GM18858 (cell line): ENCODE results near the gene RPA3.
A peak's percentile ranks its signal among the peaks of the same experiment; 100 is the strongest.
"Not testable (repeated sequence)": the region's sequence is repeated elsewhere in the genome, so short reads cannot be mapped to it uniquely, and the experiment has no call there.

ENCODE experiments used
- ATAC-seq: cut with Tn5 transposase; IDR thresholded peaks from one replicate; pipeline ENCODE4 v1.9.1; 2021; ENCODE audit not compliant: unreplicated experiment

The RPA3 gene

DNA sequence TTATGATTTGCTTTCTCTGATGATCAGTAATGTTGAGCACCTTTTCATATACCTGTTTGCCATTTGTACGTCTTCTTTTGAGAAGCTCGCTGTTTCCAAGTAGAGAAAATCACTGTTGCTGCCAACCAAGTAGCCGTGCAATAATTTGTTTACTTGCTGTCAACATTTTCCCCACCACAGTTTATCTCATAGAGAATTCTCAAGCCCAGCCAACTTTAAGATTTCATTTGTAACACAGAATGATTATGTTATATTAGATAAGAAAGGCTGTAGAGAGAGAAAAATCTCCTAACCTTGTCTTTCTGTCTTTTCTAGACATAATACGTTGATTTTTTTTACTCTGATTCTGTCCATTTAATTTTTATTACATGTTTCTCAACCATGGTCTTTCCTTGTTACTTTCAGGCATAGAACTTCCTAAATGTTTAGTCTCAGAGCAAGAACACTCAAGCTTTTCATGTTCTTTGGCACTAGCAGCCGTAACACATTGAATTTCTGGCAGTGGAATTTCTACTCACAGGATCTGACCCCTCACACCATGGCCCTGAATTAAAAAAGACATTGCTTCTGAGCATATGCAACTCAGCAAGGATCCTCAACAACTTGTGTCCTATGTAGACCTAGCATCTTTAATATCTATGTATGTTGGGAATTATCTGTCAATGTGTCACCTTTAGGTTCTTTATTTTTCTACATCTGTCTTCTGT, 23.1 kb downstream of the RPA3 start:
- no peak for ATAC-seq

DNA sequence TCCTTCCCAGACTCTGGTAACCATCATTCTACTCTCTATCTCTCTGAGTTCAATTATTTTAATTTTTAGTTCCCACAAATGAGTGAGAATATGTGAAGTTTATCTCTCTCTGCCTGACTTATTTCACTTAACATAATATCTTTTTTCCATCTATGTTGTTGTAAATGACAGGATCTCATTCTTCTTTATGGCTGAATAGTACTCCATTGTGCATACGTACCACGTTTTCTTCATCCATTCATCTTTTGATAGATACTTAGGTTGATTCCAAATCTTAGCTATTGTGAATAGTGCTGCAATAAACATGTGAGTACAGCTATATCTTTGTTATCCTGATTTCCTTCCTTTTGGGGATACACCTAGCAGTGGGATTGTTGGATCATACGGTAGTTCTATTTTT, 23.9 kb downstream of the RPA3 start:
- no peak for ATAC-seq

DNA sequence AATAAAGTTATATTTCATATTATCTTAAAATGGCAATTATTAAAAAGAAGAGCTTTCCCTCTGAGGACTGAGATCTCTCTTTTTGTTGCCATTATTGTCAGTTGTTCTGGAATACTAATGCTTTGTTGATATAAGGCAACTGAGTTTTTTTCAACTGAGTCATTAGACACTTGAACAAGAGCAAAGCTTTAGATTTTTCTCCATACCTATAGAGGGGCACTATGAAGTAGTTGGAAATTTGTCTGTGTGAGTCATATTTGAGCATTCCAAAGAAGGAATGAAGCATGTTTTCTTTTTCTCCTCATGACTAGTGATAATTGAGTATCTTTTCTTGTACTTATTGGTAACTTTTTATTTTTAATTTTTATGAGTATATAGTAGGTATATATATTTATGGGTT, 24.5 kb downstream of the RPA3 start:
- no peak for ATAC-seq

- ATAC-seq, result no peak
Observed at GRCh38 chr7:7688956-7689355, 29.5 kb downstream of the RPA3 start.

- ATAC-seq, result no peak
Observed at GRCh38 chr7:7688310-7688709, 30.1 kb downstream of the RPA3 start.

GRCh38 chr7:7687800-7688199, 30.6 kb downstream of the RPA3 start:
- no peak for ATAC-seq

- ATAC-seq, result no peak
Observed at GRCh38 chr7:7686811-7687508, 31.4 kb downstream of the RPA3 start.

DNA sequence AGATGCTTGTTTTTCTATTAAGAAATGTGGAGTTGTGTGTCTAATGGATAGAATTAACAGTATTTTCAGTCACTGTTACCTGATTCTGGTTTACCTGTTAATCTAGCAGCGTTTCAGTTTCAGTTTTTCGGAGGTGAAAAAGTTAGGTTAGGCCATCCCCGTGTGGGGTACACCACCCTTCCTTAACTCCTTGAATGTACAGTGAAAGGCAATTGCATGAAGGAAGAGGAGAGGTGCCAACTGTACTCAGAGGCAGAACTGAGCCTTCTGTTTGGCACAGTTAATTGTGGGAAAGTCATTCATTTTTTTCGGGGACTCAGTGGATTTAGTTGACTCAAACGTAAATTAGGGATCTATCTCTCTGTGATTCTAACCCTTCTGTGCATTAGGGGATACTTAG, 35.5 kb downstream of the RPA3 start:
- no peak for ATAC-seq

DNA sequence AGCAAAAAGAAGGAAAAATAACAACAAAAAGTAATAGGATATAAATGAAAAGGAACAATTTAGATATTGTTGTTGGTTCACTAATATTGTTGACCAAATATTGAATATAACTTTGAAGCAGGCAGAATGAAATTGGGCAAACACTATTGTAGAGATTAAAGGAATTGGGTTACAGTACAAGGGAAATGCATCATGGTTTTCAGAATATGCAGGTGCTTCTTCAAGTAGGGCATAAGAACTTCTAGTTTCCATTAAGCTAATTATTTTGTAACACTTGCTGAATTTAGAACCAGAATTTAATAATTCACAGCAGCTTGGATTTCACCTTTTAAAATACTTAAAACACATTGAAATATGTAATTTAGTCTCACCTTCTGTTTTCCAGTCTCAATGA, 36.5 kb downstream of the RPA3 start:
- ATAC-seq, result no peak

DNA sequence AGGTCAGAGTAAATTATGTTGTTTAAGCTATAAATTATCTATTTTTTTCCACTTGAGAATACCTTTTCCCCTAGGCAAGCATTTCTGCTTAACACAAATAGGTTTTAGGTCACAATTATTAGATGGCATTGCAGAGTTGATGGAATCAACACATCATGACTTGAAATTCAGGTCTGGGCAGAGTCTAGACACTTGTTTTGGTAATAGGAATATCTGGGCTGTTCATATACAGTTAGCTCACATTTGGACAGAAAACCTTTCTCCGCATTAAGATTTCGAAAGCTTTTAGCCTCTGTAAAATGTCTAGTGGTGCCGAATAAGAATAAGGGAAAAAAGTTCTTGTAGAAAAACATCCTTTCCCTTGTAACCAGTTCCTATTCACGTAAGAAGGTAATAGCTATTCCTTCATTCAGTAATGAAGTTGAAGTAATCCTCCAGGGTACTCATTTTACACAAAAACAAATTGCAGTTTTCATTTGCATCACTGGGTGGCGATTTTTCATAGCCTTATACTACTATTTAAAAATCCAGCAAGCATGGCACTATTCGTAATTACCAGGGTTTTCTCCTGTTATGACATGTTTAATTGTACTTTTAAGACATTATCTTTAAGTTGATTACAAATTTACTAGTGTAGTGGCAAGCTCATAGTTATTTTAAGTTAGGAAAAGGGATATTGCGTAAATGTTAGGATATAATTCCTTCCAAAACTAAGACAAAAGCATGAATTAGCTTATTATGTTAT, 37.0 kb downstream of the RPA3 start:
- ATAC-seq, result peak; percentile 70

- ATAC-seq, result not testable (repeated sequence)
Observed at GRCh38 chr7:7679640-7680039, 38.8 kb downstream of the RPA3 start.

- ATAC-seq, result no peak
Observed at GRCh38 chr7:7675686-7676085, 42.7 kb downstream of the RPA3 start.

DNA sequence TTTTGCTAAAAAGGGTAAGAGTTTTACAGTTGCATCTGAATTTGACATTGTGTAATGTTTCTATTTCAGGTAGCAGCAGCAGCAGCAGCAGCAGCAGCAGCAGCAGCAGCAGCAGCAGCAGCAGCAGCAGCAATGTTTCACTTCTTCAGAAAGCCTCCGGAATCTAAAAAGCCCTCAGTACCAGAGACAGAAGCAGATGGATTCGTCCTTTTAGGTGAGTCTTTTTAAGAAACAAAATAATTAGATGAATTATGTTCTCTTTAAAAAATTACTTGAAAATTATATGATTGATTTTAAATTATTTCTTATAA, 45.2 kb downstream of the RPA3 start:
- ATAC-seq, result no peak

GRCh38 chr7:7672545-7673239, 45.7 kb downstream of the RPA3 start:
- no peak for ATAC-seq

GRCh38 chr7:7671361-7671760, 47.0 kb downstream of the RPA3 start:
- ATAC-seq, result no peak

- ATAC-seq, result no peak
Observed at GRCh38 chr7:7670490-7670889, 47.9 kb downstream of the RPA3 start.

DNA sequence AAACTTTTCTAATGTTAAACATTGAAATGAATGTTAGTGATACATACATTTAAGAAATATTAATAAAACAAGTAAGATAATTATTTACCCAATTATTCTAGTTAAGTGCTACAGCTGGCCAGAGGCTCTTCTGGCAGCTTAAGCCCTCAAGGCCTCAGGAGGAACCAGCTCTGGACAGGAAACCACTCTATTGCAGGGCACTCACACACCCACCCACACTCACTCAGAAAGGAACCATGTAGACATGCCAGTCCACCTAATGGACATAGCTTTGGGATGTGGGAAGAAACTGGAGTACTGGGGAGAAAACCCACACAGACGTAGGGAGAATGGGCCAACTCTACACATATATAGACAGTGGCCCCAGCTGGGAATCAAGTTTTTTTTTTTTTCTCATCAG, 49.7 kb downstream of the RPA3 start:
- ATAC-seq, result no peak

DNA sequence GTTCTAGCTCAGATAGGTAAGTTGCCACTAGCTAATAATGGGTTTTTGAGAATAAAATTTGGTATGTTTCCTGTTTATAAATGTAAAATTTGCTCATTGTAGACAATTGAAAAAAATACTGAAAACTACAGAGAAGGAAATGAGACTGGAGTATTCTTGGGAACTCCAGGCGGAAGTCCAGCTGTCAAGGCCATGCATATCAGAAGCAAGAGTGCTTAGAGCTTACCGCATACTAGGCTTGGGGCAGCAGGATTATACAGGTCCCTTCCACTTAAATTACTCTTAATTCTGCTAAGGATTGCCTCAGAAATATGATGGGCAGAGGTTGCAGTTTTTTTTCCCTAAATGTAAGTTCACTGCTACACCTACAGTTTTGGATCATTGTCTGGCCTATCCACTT, 51.2 kb downstream of the RPA3 start:
- ATAC-seq, result no peak

DNA sequence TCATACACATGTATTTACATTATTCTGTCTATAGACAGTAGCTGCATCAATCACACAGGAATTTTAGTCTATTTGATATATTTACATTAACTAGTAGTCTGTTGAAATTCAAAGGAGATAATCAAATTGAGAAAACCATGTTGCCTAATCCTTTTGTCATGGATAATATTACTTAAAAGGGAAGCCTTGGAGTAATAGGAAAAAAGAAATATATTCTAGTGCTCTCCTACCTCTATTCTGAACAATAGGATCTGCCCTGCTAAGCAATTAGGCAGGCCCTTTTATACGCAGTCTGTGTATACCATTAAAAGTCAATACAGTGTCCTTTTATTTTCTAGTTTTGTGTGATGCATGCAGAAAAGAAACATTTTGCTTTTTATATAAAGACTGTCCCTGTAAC, 53.4 kb downstream of the RPA3 start:
- ATAC-seq, result no peak

GRCh38 chr7:7664291-7664690, 54.1 kb downstream of the RPA3 start:
- no peak for ATAC-seq

DNA sequence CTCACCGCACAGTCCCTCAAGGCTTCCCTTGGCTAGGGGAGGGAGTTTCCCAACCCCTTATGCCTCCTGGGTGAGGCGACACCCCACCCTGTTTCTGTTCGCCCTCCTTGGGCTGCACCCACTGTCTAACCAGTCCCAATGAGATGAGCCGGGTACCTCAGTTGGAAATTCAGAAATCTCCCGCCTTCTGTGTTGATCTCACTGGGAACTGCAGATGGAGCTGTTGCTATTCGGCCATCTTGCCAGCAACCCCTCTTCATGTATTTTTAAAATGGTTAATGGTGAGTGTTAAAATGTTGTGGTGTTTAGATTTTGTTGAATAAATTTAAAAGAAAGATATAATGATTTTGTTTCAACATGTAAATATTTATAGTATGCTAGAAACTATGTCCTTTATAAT, 55.9 kb downstream of the RPA3 start:
- no peak for ATAC-seq

DNA sequence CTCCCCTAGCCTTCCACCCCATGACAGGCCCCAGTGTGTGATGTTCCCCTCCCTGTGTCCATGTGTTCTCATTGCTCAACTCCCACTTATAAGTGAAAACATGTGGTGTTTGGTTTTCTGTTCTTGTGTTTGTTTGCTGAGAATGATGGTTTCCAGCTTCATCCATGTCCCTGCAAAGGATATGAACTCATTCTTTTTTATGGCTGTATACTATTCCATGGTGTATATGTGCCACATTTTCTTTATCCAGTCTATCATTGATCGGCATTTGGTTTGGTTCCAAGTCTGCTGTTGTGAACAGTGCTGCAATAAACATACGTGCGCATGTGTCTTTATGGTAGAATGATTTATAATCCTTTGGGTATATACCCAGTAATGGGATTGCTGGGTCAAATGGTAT, 61.9 kb downstream of the RPA3 start:
- ATAC-seq, result not testable (repeated sequence)
